ENCODE measurements around the gene AK8. TPM values are rescaled to one million over a fixed set of nuclear protein-coding genes. Genes with fewer than 3 reads are reported as not detected.

The AK8 gene
- total and polyA plus RNA-seq, 9 of the 15 experiments (the other 6 are each of a cell fraction or from before 2014, with no cell fraction given) = 0.06 to 0.37 TPM; not detected in 7

- Histone ChIP-seq H3K36me3 (ENCODE audit: control insufficient read depth, insufficient read depth, low read length) (no peaks in the 10 kb centered on the region), H3K9me1 (ENCODE audit: control insufficient read depth, insufficient read depth, low read length) (no peaks in the 10 kb centered on the region), H3K4me3 (no peak overlapping the region), H3K27me3 (ENCODE audit: control insufficient read depth in 2 of 2, insufficient read depth in 2 of 2, low read length in 2 of 2) (peaks cover 42 to 75% of the 10 kb centered on the region in 2 experiments), H3K9ac (ENCODE audit: insufficient read depth in 1 of 2, low read depth in 2 of 2, low read length in 2 of 2) (no peak overlapping the region), H3K79me2 (ENCODE audit: control insufficient read depth, insufficient read depth, low read length) (no peaks in the 10 kb centered on the region), H3K4me2 (ENCODE audit: insufficient read depth, low read length) (no peak overlapping the region), H3K4me1 (replicated peaks in 1 of 2; ENCODE audit: control insufficient read depth in 2 of 2, insufficient read depth in 2 of 2, low read length in 2 of 2) (peaks cover 0 to 1% of the 10 kb centered on the region in 2 experiments; a peak in 1 of 5 replicates), H4K20me1 (replicated peaks; ENCODE audit: control insufficient read depth, insufficient read depth, low read length) (no peaks in the 10 kb centered on the region; the same call in 1 of the 2 replicates), H2AFZ (ENCODE audit: low read depth, low read length) (no peak overlapping the region), H3K27ac (ENCODE audit: extremely low read depth, low read depth, low read length) (no peak overlapping the region), H3K9me3 (replicated peaks; ENCODE audit: control insufficient read depth, insufficient read depth, low read depth, low read length) (no peaks in the 10 kb centered on the region)
- BruUV-seq (replicated peaks) = no TSS peak
- POLR2A ChIA-PET = interaction anchor here (0.7 kb wide), 1 partner anchor 43 kb away, joined by 3 read pairs; no protein-coding TSS in a partner anchor
- DNase-seq (ENCODE audit: extremely low read depth in 1 of 4, low spot score in 3 of 4) (no peak), ATAC-seq (no peak), FAIRE-seq (no peak)
- CTCF ChIA-PET (ENCODE audit: low intra/inter-chr PET ratio) = no interaction called here
- TF ChIP-seq SMAD1 (IDR thresholded peaks at IDR 0.05; ENCODE audit: low read depth, low read length, partially characterized antibody) (no peak), ZC3H4 (CRISPR knock-in tag; IDR thresholded peaks at IDR 0.05; ENCODE audit: borderline replicate concordance) (no peak), PCBP2 (IDR thresholded peaks at IDR 0.05; ENCODE audit: low read depth, low read length, poor library complexity, severe bottlenecking) (no peak), TFE3 (CRISPR knock-in tag; IDR thresholded peaks at IDR 0.05) (no peak), ELF1 (tag; IDR thresholded peaks at IDR 0.05) (no peak), E2F1 (CRISPR knock-in tag; IDR thresholded peaks at IDR 0.05) (no peak), NFE2 (IDR thresholded peaks at IDR 0.05; ENCODE audit: low read depth) (no peak), CTCFL (IDR thresholded peaks at IDR 0.05; ENCODE audit: borderline replicate concordance, insufficient read depth, low read depth, low read length, poor library complexity, severe bottlenecking) (no peak), ZNF311 (CRISPR knock-in tag; IDR thresholded peaks at IDR 0.05) (no peak), RBM22 (IDR thresholded peaks at IDR 0.05; ENCODE audit: low read depth, low read length, poor library complexity, severe bottlenecking) (no peak), NFIX (CRISPR knock-in tag; IDR thresholded peaks at IDR 0.05; ENCODE audit: low read depth) (no peak), BRF2 (IDR thresholded peaks at IDR 0.05; ENCODE audit: borderline replicate concordance, insufficient read depth, insufficient read length) (no peak), PTBP1 (IDR thresholded peaks at IDR 0.05; ENCODE audit: low read depth, low read length) (no peak), EZH2 (IDR thresholded peaks at IDR 0.05; ENCODE audit: borderline replicate concordance, low read depth, low read length) (no peak)
- in situ Hi-C loops (cut with MboI) (no loop called here), intact Hi-C loops (cut with micrococcal nuclease) (no loop called here)
- 26% methylated on average over 12 of the region's 12 CpGs for WGBS (ENCODE audit: insufficient coverage, low coverage, missing lambda C conversion rate)
These were observed 15.0 kb downstream of the AK8 start for GRCh38 chr9:132863096-132863495.

Data from K562 (cell line).